Astrocyte of the cerebellum (primary cell): ENCODE results near the gene HSD17B4.
"Not testable (repeated sequence)": the region's sequence is repeated elsewhere in the genome, so short reads cannot be mapped to it uniquely, and the experiment has no call there.

Experiments
- DNase-seq: peaks from one replicate; pipeline ENCODE4 v3.0.0-alpha.2; 2011; ENCODE audit warnings: low read depth
- H3K4me3 ChIP-seq: 2 replicates; pipeline ENCODE4 v1.5.1; 2011; ENCODE audit warnings: mild to moderate bottlenecking, low read depth, low read length, moderate library complexity
- in situ Hi-C: cut with HindIII; loops from 2 replicates; pipeline ENCODE4 v1.10.0; 2017; ENCODE audit warnings: low sequenced_read_pairs
- TF ChIP-seq, protein P1 (sequence below): IDR thresholded peaks from 2 replicates; pipeline ENCODE4 v1.5.1; 2012; ENCODE audit warnings: low read length, low read depth, moderate library complexity, mild to moderate bottlenecking; ENCODE audit errors: missing control alignments

HSD17B4 gene

DNA sequence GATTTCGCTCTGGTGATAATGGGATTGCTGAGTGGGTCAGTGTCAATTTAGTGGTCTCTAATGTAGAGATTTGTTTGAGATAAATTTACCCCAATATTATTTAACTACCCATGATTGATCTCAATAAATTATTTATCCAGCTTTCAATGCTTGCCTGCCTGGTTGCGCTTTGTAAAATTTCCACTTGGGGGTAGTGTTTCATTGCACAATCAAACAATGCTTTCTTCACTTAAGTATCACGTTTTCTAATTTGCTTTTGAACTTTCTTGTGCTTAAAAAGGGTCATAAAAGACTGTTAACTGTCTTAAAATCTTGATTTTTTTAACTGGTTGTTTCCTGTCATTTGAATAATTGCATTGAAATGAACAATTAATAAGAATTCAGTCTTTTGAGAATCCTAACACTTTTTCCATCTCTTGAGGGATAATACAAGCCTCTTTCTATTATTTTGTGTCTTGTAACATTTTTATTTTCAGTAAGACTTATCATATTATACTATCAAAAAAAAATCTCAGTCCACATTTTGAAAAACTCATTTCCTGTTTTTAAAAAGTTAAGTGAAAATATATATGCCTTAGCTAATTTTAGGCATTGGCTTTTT lies 18.7 kb downstream of the HSD17B4 start:
- DNase-seq = peak; percentile 46
- no peak overlapping the region for H3K4me3 ChIP-seq
- in situ Hi-C loops = no loop called here
- TF ChIP-seq, protein P1, sequence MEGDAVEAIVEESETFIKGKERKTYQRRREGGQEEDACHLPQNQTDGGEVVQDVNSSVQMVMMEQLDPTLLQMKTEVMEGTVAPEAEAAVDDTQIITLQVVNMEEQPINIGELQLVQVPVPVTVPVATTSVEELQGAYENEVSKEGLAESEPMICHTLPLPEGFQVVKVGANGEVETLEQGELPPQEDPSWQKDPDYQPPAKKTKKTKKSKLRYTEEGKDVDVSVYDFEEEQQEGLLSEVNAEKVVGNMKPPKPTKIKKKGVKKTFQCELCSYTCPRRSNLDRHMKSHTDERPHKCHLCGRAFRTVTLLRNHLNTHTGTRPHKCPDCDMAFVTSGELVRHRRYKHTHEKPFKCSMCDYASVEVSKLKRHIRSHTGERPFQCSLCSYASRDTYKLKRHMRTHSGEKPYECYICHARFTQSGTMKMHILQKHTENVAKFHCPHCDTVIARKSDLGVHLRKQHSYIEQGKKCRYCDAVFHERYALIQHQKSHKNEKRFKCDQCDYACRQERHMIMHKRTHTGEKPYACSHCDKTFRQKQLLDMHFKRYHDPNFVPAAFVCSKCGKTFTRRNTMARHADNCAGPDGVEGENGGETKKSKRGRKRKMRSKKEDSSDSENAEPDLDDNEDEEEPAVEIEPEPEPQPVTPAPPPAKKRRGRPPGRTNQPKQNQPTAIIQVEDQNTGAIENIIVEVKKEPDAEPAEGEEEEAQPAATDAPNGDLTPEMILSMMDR = peak; percentile 75

DNA sequence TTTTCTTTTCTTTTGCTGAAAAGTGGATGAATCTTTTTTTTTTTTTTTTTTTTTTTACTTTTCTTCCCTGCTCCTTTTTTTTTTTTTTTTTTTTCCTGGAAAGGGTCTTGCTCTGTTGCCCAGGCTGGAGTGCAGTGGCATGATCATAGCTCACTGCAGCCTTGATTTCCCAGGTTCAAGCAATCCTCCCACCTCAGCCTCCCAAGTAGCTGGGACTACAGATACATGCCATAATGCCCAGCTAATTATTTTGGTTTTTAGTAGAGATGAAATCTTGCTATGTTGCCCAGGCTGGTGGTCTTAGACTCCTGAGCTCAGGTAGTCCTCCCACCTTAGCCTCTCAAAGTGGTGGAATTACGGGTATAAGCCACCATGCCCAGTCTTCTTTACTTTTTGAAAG lies 20.9 kb downstream of the HSD17B4 start:
- in situ Hi-C loops = no loop called here
- TF ChIP-seq, protein P1 = no peak
- no peak for DNase-seq
- no peak overlapping the region for H3K4me3 ChIP-seq

DNA sequence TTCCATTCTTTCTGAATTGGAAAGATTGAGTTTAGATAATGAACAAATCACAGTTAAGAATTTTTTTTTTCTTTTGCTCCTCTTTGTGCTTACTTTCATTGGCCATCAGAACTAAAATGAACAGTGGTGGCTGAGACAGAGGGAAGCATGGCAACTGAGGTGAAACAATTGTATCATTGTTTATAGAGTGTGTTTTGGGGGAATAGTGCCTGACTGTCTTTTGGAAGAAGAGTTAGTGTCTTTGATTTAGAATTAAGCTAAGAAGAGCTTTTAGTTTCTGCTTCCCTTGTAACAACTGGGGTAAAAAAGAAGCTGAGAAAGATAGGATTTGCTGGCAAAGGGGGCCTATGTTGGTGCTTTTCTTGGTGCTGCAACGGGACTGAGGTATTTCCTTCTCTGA lies 24.0 kb downstream of the HSD17B4 start:
- TF ChIP-seq, protein P1 = no peak
- no peak overlapping the region for H3K4me3 ChIP-seq
- in situ Hi-C loops = loop anchor here (25.0 kb wide), 1 partner anchor 1161 kb away; no protein-coding TSS in a partner anchor
- DNase-seq = no peak

DNA sequence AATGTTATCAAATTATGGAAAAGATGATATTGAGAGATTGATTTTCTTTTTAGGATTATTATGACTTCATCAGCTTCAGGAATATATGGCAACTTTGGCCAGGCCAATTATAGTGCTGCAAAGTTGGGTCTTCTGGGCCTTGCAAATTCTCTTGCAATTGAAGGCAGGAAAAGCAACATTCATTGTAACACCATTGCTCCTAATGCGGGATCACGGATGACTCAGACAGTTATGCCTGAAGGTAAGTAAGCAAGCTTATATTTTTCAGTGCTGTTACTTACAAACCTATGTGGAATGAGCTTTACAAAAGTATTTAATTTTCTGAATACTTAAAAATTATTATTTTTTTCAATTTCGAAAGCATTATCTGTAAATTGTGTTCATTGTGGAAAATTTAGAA lies 26.5 kb downstream of the HSD17B4 start:
- DNase-seq = no peak
- in situ Hi-C loops = loop anchor here (25.0 kb wide), 1 partner anchor 1159 kb away; no protein-coding TSS in a partner anchor
- TF ChIP-seq, protein P1 = no peak
- H3K4me3 ChIP-seq = no peak overlapping the region

DNA sequence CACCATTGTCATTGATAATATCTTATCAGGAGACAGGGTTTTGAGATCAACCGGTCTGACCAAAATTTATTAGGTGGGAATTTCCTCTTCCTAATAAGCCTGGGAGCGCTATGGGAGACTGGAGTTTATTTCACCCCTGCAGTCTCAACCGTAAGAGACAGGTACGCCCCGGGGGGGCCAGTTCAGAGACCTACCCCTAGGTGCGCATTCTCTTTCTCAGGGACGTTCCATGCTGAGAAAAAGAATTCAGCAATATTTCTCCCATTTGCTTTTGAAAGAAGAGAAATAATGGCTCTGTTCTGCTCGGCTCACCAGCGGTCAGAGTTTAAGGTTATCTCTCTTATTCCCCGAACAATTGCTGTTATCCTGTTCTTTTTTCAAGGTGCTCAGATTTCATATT lies 28.3 kb downstream of the HSD17B4 start:
- in situ Hi-C loops = loop anchor here (25.0 kb wide), 1 partner anchor 1157 kb away; no protein-coding TSS in a partner anchor
- not testable (repeated sequence) for DNase-seq

DNA sequence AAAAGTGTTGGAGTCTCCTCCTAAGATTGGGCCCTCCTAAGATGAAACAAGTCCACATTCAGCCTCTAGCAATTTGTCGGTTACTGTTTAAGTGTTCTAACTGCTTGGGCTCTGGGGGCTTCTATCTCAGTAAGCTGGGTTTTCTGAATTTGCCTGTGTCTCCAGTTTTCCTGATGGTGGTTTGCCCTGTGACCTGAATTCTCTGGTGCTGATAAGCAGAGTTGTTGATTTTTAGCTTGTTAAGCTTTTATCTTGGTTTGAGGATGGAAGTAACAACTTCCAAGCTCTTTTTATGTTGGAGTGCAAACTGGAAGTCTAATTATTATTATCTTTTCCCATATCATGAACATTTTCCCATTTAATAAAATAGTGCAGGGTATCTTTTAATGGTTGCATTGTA lies 30.9 kb downstream of the HSD17B4 start:
- no peak overlapping the region for H3K4me3 ChIP-seq
- TF ChIP-seq, protein P1 = no peak
- no peak for DNase-seq
- in situ Hi-C loops = loop anchor here (25.0 kb wide), 1 partner anchor 1154 kb away; no protein-coding TSS in a partner anchor

More for the DNA sequence above, 28.3 kb downstream of the HSD17B4 start:
- H3K4me3 ChIP-seq = not testable (repeated sequence)

DNA sequence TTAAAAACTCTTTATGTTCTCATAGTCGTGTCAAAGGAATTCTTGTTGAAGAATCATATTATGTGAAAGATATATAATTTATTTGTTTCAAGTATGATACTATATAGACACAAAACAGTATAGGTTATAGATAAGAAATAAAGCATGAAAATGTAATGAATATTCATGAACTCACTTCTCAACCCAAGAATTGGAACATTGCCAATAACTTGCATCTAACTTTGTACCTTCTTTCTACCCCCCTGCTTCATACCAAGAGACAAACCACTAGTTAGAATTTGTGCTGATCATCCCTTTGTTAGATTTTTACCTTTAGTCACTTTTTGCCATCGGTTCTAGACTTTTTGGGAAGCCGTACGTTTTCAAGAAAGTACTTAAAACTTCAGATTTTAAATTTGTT lies 32.6 kb downstream of the HSD17B4 start:
- no peak for DNase-seq
- TF ChIP-seq, protein P1 = no peak
- in situ Hi-C loops = loop anchor here (25.0 kb wide), 1 partner anchor 1152 kb away; no protein-coding TSS in a partner anchor
- no peak overlapping the region for H3K4me3 ChIP-seq
